NB4 (cell line): ENCODE results near the gene MLANA.

Source experiments
- CTCF ChIP-seq: IDR thresholded peaks from one replicate; pipeline ENCODE4 v1.5.1; 2012; ENCODE audit warnings: low read depth, low read length
- MYC ChIP-seq: IDR thresholded peaks from 2 replicates; pipeline ENCODE4 v1.6.1; 2011; ENCODE audit warnings: low read depth, low read length
- POLR2A ChIP-seq: IDR thresholded peaks from 2 replicates; pipeline ENCODE4 v1.6.1; 2011; ENCODE audit warnings: mild to moderate bottlenecking; ENCODE audit not compliant: insufficient read length; ENCODE audit errors: extremely low read depth

- TF ChIP-seq CTCF, result no peak
- TF ChIP-seq POLR2A, result no peak
- no peak for TF ChIP-seq MYC
Observed at GRCh38 chr9:5848372-5848882, 42.3 kb upstream of the MLANA start.
